HEK293 (cell line): ENCODE results near the gene DUSP22.

Experiments used
- CTCF ChIA-PET: fragments of 350-600 bp; formaldehyde crosslinking; extraction: SDS; loops from one replicate; lab custom pipeline; 2021; ENCODE audit warnings: antibody characterized with exemption; lab: Yijun Ruan, JAX
- POLR2A ChIA-PET: fragments of 300-600 bp; formaldehyde crosslinking; extraction: SDS; loops from one replicate; lab custom pipeline; 2020; ENCODE audit warnings: antibody characterized with exemption, inconsistent platforms; lab: Yijun Ruan, JAX
- H3K27ac ChIP-seq: fragments of 200-500 bp; sonication (Bioruptor generic); 2 replicates; pipeline ENCODE4 v1.5.1; 2014; ENCODE audit warnings: low read depth, low read length, control low read depth, inconsistent platforms; ENCODE audit errors: extremely low read depth
- H3K36me3 ChIP-seq, 2 experiments: fragments of 200-500 bp in 1 of 2; sonication (Bioruptor generic) in 1 of 2; 1 replicate in 1 of 2; 2 replicates in 1 of 2; pipeline ENCODE4 v1.5.1; 2014 to 2017; ENCODE audit warnings: inconsistent platforms in 2 of 2, low read length in 2 of 2; ENCODE audit not compliant: control insufficient read depth in 2 of 2, insufficient read depth in 1 of 2
- H3K4me1 ChIP-seq: fragments of 200-500 bp; sonication (Bioruptor generic); 2 replicates; pipeline ENCODE4 v1.5.1; 2014; ENCODE audit warnings: mild to moderate bottlenecking, low read length, inconsistent platforms; ENCODE audit not compliant: control insufficient read depth, insufficient read depth
- H3K4me3 ChIP-seq: 2 replicates; pipeline ENCODE4 v1.5.1; 2011; ENCODE audit warnings: low read depth, mild to moderate bottlenecking, control low read depth, low read length, moderate library complexity
- H3K9me3 ChIP-seq: fragments of 200-500 bp; sonication (Bioruptor generic); 2 replicates; pipeline ENCODE4 v1.5.1; 2014; ENCODE audit warnings: low read depth, low read length, inconsistent platforms; ENCODE audit not compliant: control insufficient read depth, insufficient read depth
- KLF1 ChIP-seq: fragments of 450-650 bp; formaldehyde crosslinking; IDR thresholded peaks from 2 replicates; pipeline ENCODE4 v1.5.1; 2016; ENCODE audit warnings: missing biosample characterization, missing genetic modification characterization
- SALL2 ChIP-seq: fragments of 450-650 bp; formaldehyde crosslinking; IDR thresholded peaks from 2 replicates; pipeline ENCODE4 v1.5.0; 2017; ENCODE audit warnings: missing biosample characterization, mild to moderate bottlenecking, missing genetic modification characterization, borderline replicate concordance
- TRIM28 ChIP-seq: IDR thresholded peaks from 2 replicates; pipeline ENCODE4 v1.6.1; 2011; ENCODE audit warnings: low read length, control low read depth, borderline replicate concordance
- ZBTB10 ChIP-seq: fragments of 450-650 bp; formaldehyde crosslinking; IDR thresholded peaks from 2 replicates; pipeline ENCODE4 v1.5.1; 2016; ENCODE audit warnings: missing biosample characterization, missing genetic modification characterization
- ZBTB17 ChIP-seq: fragments of 450-650 bp; formaldehyde crosslinking; IDR thresholded peaks from 2 replicates; pipeline ENCODE4 v1.5.1; 2016; ENCODE audit warnings: missing biosample characterization, missing genetic modification characterization
- ZBTB20 ChIP-seq: fragments of 450-650 bp; formaldehyde crosslinking; IDR thresholded peaks from 2 replicates; pipeline ENCODE4 v1.5.1; 2016; ENCODE audit warnings: missing biosample characterization, missing genetic modification characterization
- ZBTB8A ChIP-seq: fragments of 450-650 bp; formaldehyde crosslinking; IDR thresholded peaks from 2 replicates; pipeline ENCODE4 v1.5.1; 2016; ENCODE audit warnings: missing biosample characterization, missing genetic modification characterization
- ZFP69B ChIP-seq: fragments of 450-650 bp; formaldehyde crosslinking; IDR thresholded peaks from 2 replicates; pipeline ENCODE4 v1.5.1; 2016; ENCODE audit warnings: missing biosample characterization, missing genetic modification characterization
- ZNF133 ChIP-seq: fragments of 450-650 bp; formaldehyde crosslinking; IDR thresholded peaks from 2 replicates; pipeline ENCODE4 v1.5.1; 2016; ENCODE audit warnings: missing biosample characterization, missing genetic modification characterization
- ZNF184 ChIP-seq: fragments of 450-650 bp; IDR thresholded peaks from 2 replicates; pipeline ENCODE4 v1.5.1; 2018; ENCODE audit warnings: missing biosample characterization, mild to moderate bottlenecking, missing genetic modification characterization
- ZNF2 ChIP-seq: fragments of 450-650 bp; formaldehyde crosslinking; IDR thresholded peaks from 2 replicates; pipeline ENCODE4 v1.5.1; 2016; ENCODE audit warnings: missing biosample characterization, missing genetic modification characterization
- ZNF221 ChIP-seq: fragments of 450-650 bp; formaldehyde crosslinking; IDR thresholded peaks from 2 replicates; pipeline ENCODE4 v1.5.1; 2017; ENCODE audit warnings: missing biosample characterization, missing genetic modification characterization, borderline replicate concordance
- ZNF248 ChIP-seq: fragments of 450-650 bp; formaldehyde crosslinking; IDR thresholded peaks from 2 replicates; pipeline ENCODE4 v1.5.1; 2017; ENCODE audit warnings: missing biosample characterization, missing genetic modification characterization
- ZNF302 ChIP-seq: fragments of 450-650 bp; formaldehyde crosslinking; IDR thresholded peaks from 2 replicates; pipeline ENCODE4 v1.5.1; 2016; ENCODE audit warnings: missing biosample characterization, missing genetic modification characterization, low read depth
- ZNF335 ChIP-seq: fragments of 450-650 bp; formaldehyde crosslinking; conservative IDR thresholded peaks from 2 replicates; pipeline ENCODE4 v1.5.1; 2016; ENCODE audit warnings: missing biosample characterization, missing genetic modification characterization
- ZNF350 ChIP-seq: fragments of 450-650 bp; formaldehyde crosslinking; IDR thresholded peaks from 2 replicates; pipeline ENCODE4 v1.5.0; 2017; ENCODE audit warnings: missing biosample characterization, mild to moderate bottlenecking, missing genetic modification characterization
- ZNF449 ChIP-seq: fragments of 450-650 bp; formaldehyde crosslinking; IDR thresholded peaks from 2 replicates; pipeline ENCODE4 v1.5.1; 2017; ENCODE audit warnings: missing biosample characterization, mild to moderate bottlenecking, missing genetic modification characterization, moderate library complexity
- ZNF510 ChIP-seq: fragments of 450-650 bp; formaldehyde crosslinking; IDR thresholded peaks from 2 replicates; pipeline ENCODE4 v1.5.1; 2018; ENCODE audit warnings: mild to moderate bottlenecking, missing genetic modification characterization, missing biosample characterization; ENCODE audit not compliant: insufficient replicate concordance
- ZNF521 ChIP-seq: fragments of 450-650 bp; formaldehyde crosslinking; IDR thresholded peaks from 2 replicates; pipeline ENCODE4 v1.5.1; 2017; ENCODE audit warnings: missing biosample characterization, mild to moderate bottlenecking, missing genetic modification characterization
- ZNF555 ChIP-seq: fragments of 450-650 bp; formaldehyde crosslinking; conservative IDR thresholded peaks from 2 replicates; pipeline ENCODE4 v1.5.1; 2017; ENCODE audit warnings: missing biosample characterization, mild to moderate bottlenecking, missing genetic modification characterization, inconsistent platforms
- ZNF585B ChIP-seq: fragments of 450-650 bp; formaldehyde crosslinking; IDR thresholded peaks from 2 replicates; pipeline ENCODE4 v1.5.1; 2016; ENCODE audit warnings: missing biosample characterization, missing genetic modification characterization
- ZNF645 ChIP-seq: fragments of 450-650 bp; formaldehyde crosslinking; IDR thresholded peaks from 2 replicates; pipeline ENCODE4; 2016; ENCODE audit warnings: missing biosample characterization, missing genetic modification characterization
- ZNF704 ChIP-seq: fragments of 450-650 bp; formaldehyde crosslinking; IDR thresholded peaks from 2 replicates; pipeline ENCODE4 v1.5.1; 2016; ENCODE audit warnings: missing biosample characterization, missing genetic modification characterization
- ZNF768 ChIP-seq: fragments of 450-650 bp; formaldehyde crosslinking; IDR thresholded peaks from 2 replicates; pipeline ENCODE4 v1.5.1; 2018; ENCODE audit warnings: missing biosample characterization, mild to moderate bottlenecking, missing genetic modification characterization

Gene DUSP22

GRCh38 chr6:259901-260508 lies 32.3 kb upstream of the DUSP22 start:
- Histone ChIP-seq H3K4me3 (no peak overlapping the region), H3K36me3 (no peaks in the 10 kb centered on the region), H3K4me1 (no peaks in the 10 kb centered on the region), H3K9me3 (no peaks in the 10 kb centered on the region), H3K27ac (no peak overlapping the region)
- POLR2A ChIA-PET: no interaction called here
- TF ChIP-seq KLF1: no peak
- no peak for TF ChIP-seq TRIM28
- no peak for TF ChIP-seq ZNF184 (tag by site-specific recombination)
- no peak for TF ChIP-seq ZBTB17 (tag by site-specific recombination)
- TF ChIP-seq ZNF555 (tag by site-specific recombination): no peak
- no peak for TF ChIP-seq ZFP69B (tag by site-specific recombination)
- no peak for TF ChIP-seq ZNF585B
- no peak for TF ChIP-seq ZNF133 (tag by site-specific recombination)
- TF ChIP-seq ZNF302 (tag by site-specific recombination): no peak
- no peak for TF ChIP-seq ZNF768
- no peak for TF ChIP-seq ZNF2 (tag by site-specific recombination)
- TF ChIP-seq ZNF335 (tag by site-specific recombination): no peak
- TF ChIP-seq ZNF449 (tag by site-specific recombination): no peak
- TF ChIP-seq ZBTB20 (tag by site-specific recombination): no peak
- no peak for TF ChIP-seq ZBTB8A (tag by site-specific recombination)
- TF ChIP-seq ZNF221 (tag by site-specific recombination): no peak
- no peak for TF ChIP-seq ZNF510 (tag by site-specific recombination)
- CTCF ChIA-PET: interaction anchor here (0.5 to 1.0 kb wide), 3 partner anchors 26 to 71 kb away, joined by 3 read pairs; no protein-coding TSS in a partner anchor

- H3K36me3 ChIP-seq: no peaks in the 10 kb centered on the region
- POLR2A ChIA-PET: no interaction called here
- H3K4me3 ChIP-seq: no peak overlapping the region
- H3K27ac ChIP-seq: no peak overlapping the region
- CTCF ChIA-PET: interaction anchor here (0.6 to 0.7 kb wide), 2 partner anchors 48 to 537 kb away, joined by 3 read pairs; no protein-coding TSS in a partner anchor
- no peaks in the 10 kb centered on the region for H3K9me3 ChIP-seq
- TF ChIP-seq ZNF645 (tag by site-specific recombination) (no peak), SALL2 (tag by site-specific recombination) (no peak), ZBTB10 (no peak), TRIM28 (no peak), ZNF704 (tag by site-specific recombination) (no peak), ZNF350 (tag by site-specific recombination) (no peak), ZNF248 (tag by site-specific recombination) (no peak), ZNF521 (tag by site-specific recombination) (no peak)
- H3K4me1 ChIP-seq: no peaks in the 10 kb centered on the region
Observed at GRCh38 chr6:264626-265025, 27.7 kb upstream of the DUSP22 start.
